Neural cell (in vitro differentiated cells): ENCODE measurements around the gene ARHGEF7. TPM values are rescaled to one million over a fixed set of nuclear protein-coding genes. Genes with fewer than 3 reads are reported as not detected.

ENCODE experiments used
- H2AFZ ChIP-seq: fragments of 200-600, 300-800 bp; sonication (generic), shearing (Covaris generic); 2 replicates; pipeline ENCODE4 v1.6.0; 2014; ENCODE audit warnings: low read depth, mild to moderate bottlenecking, antibody characterized with exemption, low read length, moderate library complexity
- H3F3A ChIP-seq: fragments of 200-600 bp; shearing (Covaris generic); 2 replicates; pipeline ENCODE4 v1.6.1; 2016; ENCODE audit warnings: mild to moderate bottlenecking, moderate library complexity, mixed read lengths, antibody characterized with exemption, low read length; ENCODE audit not compliant: insufficient read depth, poor library complexity, severe bottlenecking
- H3K27ac ChIP-seq: fragments of 200-600, 300-800 bp; sonication (generic), shearing (Covaris generic); 2 replicates; pipeline ENCODE4 v1.5.1; 2014; ENCODE audit warnings: mild to moderate bottlenecking, low read length, moderate library complexity
- H3K27me3 ChIP-seq: fragments of 300-800, 200-600 bp; sonication (generic), shearing (Covaris generic); 2 replicates; pipeline ENCODE4 v1.6.0; 2014; ENCODE audit warnings: mild to moderate bottlenecking, low read depth, low read length, moderate library complexity; ENCODE audit not compliant: insufficient read depth
- H3K36me3 ChIP-seq: fragments of 300-800, 200-600 bp; sonication (generic), shearing (Covaris generic); 2 replicates; pipeline ENCODE4 v1.5.1; 2014; ENCODE audit warnings: mild to moderate bottlenecking, antibody characterized with exemption, low read length, moderate library complexity; ENCODE audit not compliant: insufficient read depth
- H3K4me2 ChIP-seq: fragments of 300-800, 200-600 bp; sonication (generic), shearing (Covaris generic); 2 replicates; pipeline ENCODE4 v1.6.0; 2014; ENCODE audit warnings: mild to moderate bottlenecking, low read length
- H3K4me3 ChIP-seq: fragments of 300-800, 200-600 bp; sonication (generic), shearing (Covaris generic); 2 replicates; pipeline ENCODE4 v1.5.1; 2014; ENCODE audit warnings: mild to moderate bottlenecking, low read length, moderate library complexity
- H3K79me2 ChIP-seq: fragments of 200-600 bp; shearing (Covaris generic); replicated peaks from 2 replicates; pipeline ENCODE4 v1.6.0; 2014; ENCODE audit warnings: mild to moderate bottlenecking, low read length, moderate library complexity; ENCODE audit not compliant: insufficient read depth
- H3K9ac ChIP-seq: fragments of 300-800, 200-600 bp; sonication (generic), shearing (Covaris generic); 2 replicates; pipeline ENCODE4 v1.6.1; 2016; ENCODE audit warnings: mild to moderate bottlenecking, low read length, mixed read lengths
- H3K9me2 ChIP-seq: fragments of 200-600 bp; shearing (Covaris generic); 2 replicates; pipeline ENCODE4 v1.6.1; 2016; ENCODE audit warnings: mild to moderate bottlenecking, low read length, mixed read lengths; ENCODE audit not compliant: insufficient read depth
- H3K9me3 ChIP-seq: fragments of 200-600, 300-800 bp; sonication (generic), shearing (Covaris generic); 2 replicates; pipeline ENCODE4 v1.6.1; 2016; ENCODE audit warnings: mild to moderate bottlenecking, mixed run types, low read length, moderate library complexity, mixed read lengths
- H4K20me1 ChIP-seq: fragments of 200-600 bp; shearing (Covaris generic); 2 replicates; pipeline ENCODE4 v1.6.1; 2016; ENCODE audit warnings: mild to moderate bottlenecking, mixed run types; ENCODE audit not compliant: insufficient read depth
- CTCF ChIP-seq: fragments of 450-650 bp; IDR thresholded peaks from 2 replicates; pipeline ENCODE4 v1.5.1; 2014; ENCODE audit warnings: antibody characterized with exemption, mild to moderate bottlenecking, moderate library complexity; ENCODE audit not compliant: poor library complexity, severe bottlenecking
- EP300 ChIP-seq: fragments of 450-650 bp; conservative IDR thresholded peaks from 2 replicates; pipeline ENCODE4 v1.6.1; 2014; ENCODE audit warnings: antibody characterized with exemption, mild to moderate bottlenecking, moderate library complexity; ENCODE audit not compliant: poor library complexity, severe bottlenecking
- EZH2 ChIP-seq: fragments of 200-600, 300-800 bp; shearing (Covaris generic), sonication (generic); IDR thresholded peaks from 2 replicates; pipeline ENCODE4 v1.6.1; 2014; ENCODE audit warnings: antibody characterized with exemption, low read length, borderline replicate concordance, mild to moderate bottlenecking; ENCODE audit not compliant: insufficient read depth, poor library complexity, severe bottlenecking
- MXI1 ChIP-seq: fragments of 450-650 bp; conservative IDR thresholded peaks from 2 replicates; pipeline ENCODE4 v1.6.1; 2014; ENCODE audit warnings: antibody characterized with exemption, mild to moderate bottlenecking; ENCODE audit not compliant: poor library complexity, severe bottlenecking
- POLR2AphosphoS5 ChIP-seq: IDR thresholded peaks from 2 replicates; pipeline ENCODE4 v1.6.1; 2012
- RAD21 ChIP-seq: fragments of 450-650 bp; conservative IDR thresholded peaks from 2 replicates; pipeline ENCODE4 v1.6.1; 2014; ENCODE audit warnings: antibody characterized with exemption, mild to moderate bottlenecking, moderate library complexity
- SMC3 ChIP-seq: fragments of 450-650 bp; conservative IDR thresholded peaks from 2 replicates; pipeline ENCODE4 v1.6.1; 2014; ENCODE audit warnings: antibody characterized with exemption, mild to moderate bottlenecking, moderate library complexity; ENCODE audit not compliant: poor library complexity
- TAF1 ChIP-seq: IDR thresholded peaks from 2 replicates; pipeline ENCODE4 v1.6.1; 2012; ENCODE audit warnings: low read depth
- polyA plus RNA-seq: library from polyadenylated mRNA; depleted of rRNA; stranded (reverse); fragments of >200 nt; gene quantifications from 2 replicates; pipeline ENCODE4 v1.2.3, GENCODE V29; 2014
- TF ChIP-seq, protein P1 (sequence below): IDR thresholded peaks from 2 replicates; pipeline ENCODE4 v1.6.1; 2012; ENCODE audit warnings: borderline replicate concordance

The ARHGEF7 gene
- polyA plus RNA-seq, 1 donor from 2014 or later, result 155 TPM

- TF ChIP-seq, protein P1, sequence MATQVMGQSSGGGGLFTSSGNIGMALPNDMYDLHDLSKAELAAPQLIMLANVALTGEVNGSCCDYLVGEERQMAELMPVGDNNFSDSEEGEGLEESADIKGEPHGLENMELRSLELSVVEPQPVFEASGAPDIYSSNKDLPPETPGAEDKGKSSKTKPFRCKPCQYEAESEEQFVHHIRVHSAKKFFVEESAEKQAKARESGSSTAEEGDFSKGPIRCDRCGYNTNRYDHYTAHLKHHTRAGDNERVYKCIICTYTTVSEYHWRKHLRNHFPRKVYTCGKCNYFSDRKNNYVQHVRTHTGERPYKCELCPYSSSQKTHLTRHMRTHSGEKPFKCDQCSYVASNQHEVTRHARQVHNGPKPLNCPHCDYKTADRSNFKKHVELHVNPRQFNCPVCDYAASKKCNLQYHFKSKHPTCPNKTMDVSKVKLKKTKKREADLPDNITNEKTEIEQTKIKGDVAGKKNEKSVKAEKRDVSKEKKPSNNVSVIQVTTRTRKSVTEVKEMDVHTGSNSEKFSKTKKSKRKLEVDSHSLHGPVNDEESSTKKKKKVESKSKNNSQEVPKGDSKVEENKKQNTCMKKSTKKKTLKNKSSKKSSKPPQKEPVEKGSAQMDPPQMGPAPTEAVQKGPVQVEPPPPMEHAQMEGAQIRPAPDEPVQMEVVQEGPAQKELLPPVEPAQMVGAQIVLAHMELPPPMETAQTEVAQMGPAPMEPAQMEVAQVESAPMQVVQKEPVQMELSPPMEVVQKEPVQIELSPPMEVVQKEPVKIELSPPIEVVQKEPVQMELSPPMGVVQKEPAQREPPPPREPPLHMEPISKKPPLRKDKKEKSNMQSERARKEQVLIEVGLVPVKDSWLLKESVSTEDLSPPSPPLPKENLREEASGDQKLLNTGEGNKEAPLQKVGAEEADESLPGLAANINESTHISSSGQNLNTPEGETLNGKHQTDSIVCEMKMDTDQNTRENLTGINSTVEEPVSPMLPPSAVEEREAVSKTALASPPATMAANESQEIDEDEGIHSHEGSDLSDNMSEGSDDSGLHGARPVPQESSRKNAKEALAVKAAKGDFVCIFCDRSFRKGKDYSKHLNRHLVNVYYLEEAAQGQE, result no peak
- TF ChIP-seq CTCF (no peak), EZH2 (no peak), SMC3 (no peak), MXI1 (no peak), RAD21 (no peak), POLR2AphosphoS5 (no peak), TAF1 (no peak), EP300 (no peak)
- H4K20me1 ChIP-seq, result no peaks in the 10 kb centered on the region
- no peak overlapping the region for H3K4me2 ChIP-seq
- no peak overlapping the region for H2AFZ ChIP-seq
- no peak overlapping the region for H3K4me3 ChIP-seq
- no peaks in the 10 kb centered on the region for H3K9me3 ChIP-seq
- no peaks in the 10 kb centered on the region for H3K27me3 ChIP-seq
- H3K9me2 ChIP-seq, result no peaks in the 10 kb centered on the region
- H3K79me2 ChIP-seq, result peaks cover 4% of the 10 kb centered on the region
- H3K36me3 ChIP-seq, result peaks cover 12% of the 10 kb centered on the region
- H3K27ac ChIP-seq, result no peak overlapping the region
- no peak overlapping the region for H3K9ac ChIP-seq
- no peaks in the 10 kb centered on the region for H3F3A ChIP-seq
These were observed 138.3 kb downstream of the ARHGEF7 start for GRCh38 chr13:111253365-111253872.

GRCh38 chr13:111255228-111255790, 140.2 kb downstream of the ARHGEF7 start:
- Histone ChIP-seq H3K27me3 (no peaks in the 10 kb centered on the region), H3K9me3 (peaks cover 6% of the 10 kb centered on the region), H2AFZ (no peak overlapping the region), H3K4me2 (no peak overlapping the region), H4K20me1 (no peaks in the 10 kb centered on the region), H3K9me2 (no peaks in the 10 kb centered on the region), H3K79me2 (peaks cover 4% of the 10 kb centered on the region), H3K36me3 (peaks cover 27% of the 10 kb centered on the region), H3K4me3 (no peak overlapping the region), H3K27ac (no peak overlapping the region), H3F3A (no peaks in the 10 kb centered on the region), H3K9ac (no peak overlapping the region)
- TF ChIP-seq, protein P1, result no peak
- TF ChIP-seq SMC3 (no peak), EZH2 (no peak), RAD21 (no peak)
